Fibroblast of lung (primary cell): ENCODE results near the gene WDR75. TPM values are rescaled to one million over a fixed set of nuclear protein-coding genes. Genes with fewer than 3 reads are reported as not detected.
"Not testable (repeated sequence)": the region's sequence is repeated elsewhere in the genome, so short reads cannot be mapped to it uniquely, and the experiment has no call there.

Experiments used
- DNase-seq, 2 donors: peaks; one replicate each; pipeline versions ENCODE4 v3.0.0 to v3.0.0-alpha.2; 2010; ENCODE audit warnings: low read depth in 2 of 2
- H2AFZ ChIP-seq: 2 replicates; pipeline ENCODE4 v1.5.1; 2012; ENCODE audit warnings: low read length, control low read depth, inconsistent platforms
- H3K27ac ChIP-seq: 2 replicates; pipeline ENCODE4 v1.5.1; 2011; ENCODE audit warnings: low read length, control low read depth; ENCODE audit not compliant: insufficient read depth
- H3K27me3 ChIP-seq: 2 replicates; pipeline ENCODE4 v1.5.1; 2011; ENCODE audit warnings: mild to moderate bottlenecking, low read length; ENCODE audit not compliant: control insufficient read depth, insufficient read depth
- H3K36me3 ChIP-seq: 2 replicates; pipeline ENCODE4 v1.5.1; 2011; ENCODE audit warnings: low read length; ENCODE audit not compliant: control insufficient read depth, insufficient read depth
- H3K4me1 ChIP-seq: 2 replicates; pipeline ENCODE4 v1.5.1; 2011; ENCODE audit warnings: low read length; ENCODE audit not compliant: control insufficient read depth, insufficient read depth; ENCODE audit errors: extremely low read depth
- H3K4me2 ChIP-seq: 2 replicates; pipeline ENCODE4 v1.5.1; 2011; ENCODE audit warnings: low read length, control low read depth; ENCODE audit not compliant: insufficient read depth; ENCODE audit errors: extremely low read depth
- H3K4me3 ChIP-seq, 4 experiments: fragments of 200-600 bp in 1 of 4; sonication (generic) in 1 of 4; replicated peaks in 1 of 4; 2 replicates each; pipeline ENCODE4 v1.5.1; 2011 to 2016; ENCODE audit warnings: low read length in 4 of 4, low read depth in 3 of 4, mild to moderate bottlenecking in 3 of 4, control low read depth in 2 of 4, inconsistent platforms in 1 of 4, mixed read lengths in 1 of 4; ENCODE audit not compliant: insufficient read depth in 1 of 4; ENCODE audit errors: control extremely low read depth in 1 of 4
- H3K79me2 ChIP-seq: 2 replicates; pipeline ENCODE4 v1.5.1; 2012; ENCODE audit warnings: mild to moderate bottlenecking, low read length, inconsistent platforms; ENCODE audit not compliant: control insufficient read depth, insufficient read depth
- H3K9ac ChIP-seq: 2 replicates; pipeline ENCODE4 v1.5.1; 2011; ENCODE audit warnings: mild to moderate bottlenecking, low read length, control low read depth; ENCODE audit not compliant: insufficient read depth
- H3K9me3 ChIP-seq: 2 replicates; pipeline ENCODE4 v1.5.1; 2012; ENCODE audit warnings: low read depth, low read length; ENCODE audit not compliant: control insufficient read depth, insufficient read depth
- H4K20me1 ChIP-seq: 2 replicates; pipeline ENCODE4 v1.5.1; 2011; ENCODE audit warnings: low read length; ENCODE audit not compliant: control insufficient read depth, insufficient read depth; ENCODE audit errors: extremely low read depth
- CTCF ChIP-seq, 2 donors: IDR thresholded peaks in 1 of 2; conservative IDR thresholded peaks in 1 of 2; 1 replicate in 1 of 2; 2 replicates in 1 of 2; pipeline ENCODE4 v1.5.1; 2011 to 2012; ENCODE audit warnings: low read length in 2 of 2, control low read depth in 1 of 2, inconsistent platforms in 1 of 2, low read depth in 1 of 2, mild to moderate bottlenecking in 1 of 2
- EZH2 ChIP-seq: IDR thresholded peaks from 2 replicates; pipeline ENCODE4 v1.5.1; 2012; ENCODE audit warnings: low read length, control low read depth, mild to moderate bottlenecking; ENCODE audit errors: missing control alignments
- polyA plus RNA-seq, 2 donors: library from polyadenylated mRNA; depleted of rRNA in 1 of 2; stranded (reverse) in 1 of 2; unstranded in 1 of 2; fragments of >200 nt; gene quantifications; 2 replicates each; pipeline ENCODE4 v1.2.1, GENCODE V29; 2011 to 2012; ENCODE audit warnings: missing spikeins in 1 of 2
- total RNA-seq: library from RNA; depleted of rRNA; stranded (reverse); fragments of >200 nt; gene quantifications from 2 replicates; pipeline ENCODE4 v1.2.1, GENCODE V29; 2014

WDR75 gene
- total and polyA plus RNA-seq, 2 donors (not counting 1 experiment from before 2014, with no cell fraction given) = 33.9 to 54.0 TPM

- Histone ChIP-seq H3K27ac (no peak overlapping the region), H3K79me2 (no peaks in the 10 kb centered on the region), H2AFZ (no peak overlapping the region), H3K9me3 (no peaks in the 10 kb centered on the region), H3K36me3 (no peaks in the 10 kb centered on the region), H3K4me1 (no peaks in the 10 kb centered on the region), H4K20me1 (no peaks in the 10 kb centered on the region), H3K4me3 (no peak overlapping the region), H3K27me3 (no peaks in the 10 kb centered on the region), H3K4me2 (no peak overlapping the region), H3K9ac (no peak overlapping the region)
- no peak for DNase-seq
- TF ChIP-seq EZH2 = no peak
- TF ChIP-seq CTCF (conservative IDR thresholded peaks at IDR 0.05 in 1 of 2, IDR thresholded peaks at IDR 0.05 in 1 of 2; ENCODE audit: low read depth in 1 of 2, low read length in 2 of 2) = no peak
Measured at GRCh38 chr2:189477756-189478155, 36.5 kb downstream of the WDR75 start.

GRCh38 chr2:189478289-189478688 lies 37.0 kb downstream of the WDR75 start:
- not testable (repeated sequence) for H3K27me3 ChIP-seq, H3K4me3 ChIP-seq, H4K20me1 ChIP-seq, H3K9me3 ChIP-seq, H3K9ac ChIP-seq, H3K4me2 ChIP-seq, H3K79me2 ChIP-seq, H2AFZ ChIP-seq, DNase-seq, H3K27ac ChIP-seq, H3K4me1 ChIP-seq, H3K36me3 ChIP-seq

GRCh38 chr2:189481071-189481470 lies 39.8 kb downstream of the WDR75 start:
- Histone ChIP-seq H3K4me3 (no peak overlapping the region), H4K20me1 (no peaks in the 10 kb centered on the region), H3K4me2 (no peak overlapping the region), H3K9ac (no peak overlapping the region), H3K9me3 (no peaks in the 10 kb centered on the region), H3K36me3 (no peaks in the 10 kb centered on the region), H3K79me2 (no peaks in the 10 kb centered on the region), H3K27ac (no peak overlapping the region), H3K4me1 (no peaks in the 10 kb centered on the region), H3K27me3 (no peaks in the 10 kb centered on the region), H2AFZ (no peak overlapping the region)
- TF ChIP-seq CTCF (conservative IDR thresholded peaks at IDR 0.05 in 1 of 2, IDR thresholded peaks at IDR 0.05 in 1 of 2; ENCODE audit: low read depth in 1 of 2, low read length in 2 of 2) (no peak), EZH2 (no peak)
- DNase-seq = no peak

- TF ChIP-seq CTCF (conservative IDR thresholded peaks at IDR 0.05 in 1 of 2, IDR thresholded peaks at IDR 0.05 in 1 of 2; ENCODE audit: low read depth in 1 of 2, low read length in 2 of 2) = no peak
- no peak for TF ChIP-seq EZH2
- Histone ChIP-seq H3K79me2 (no peaks in the 10 kb centered on the region), H3K27ac (no peak overlapping the region), H4K20me1 (no peaks in the 10 kb centered on the region), H3K27me3 (no peaks in the 10 kb centered on the region), H3K9ac (no peak overlapping the region), H3K9me3 (no peaks in the 10 kb centered on the region), H3K4me1 (no peaks in the 10 kb centered on the region), H3K4me3 (no peak overlapping the region), H3K4me2 (no peak overlapping the region), H3K36me3 (no peaks in the 10 kb centered on the region), H2AFZ (no peak overlapping the region)
- no peak for DNase-seq
Measured at GRCh38 chr2:189483571-189483970, 42.3 kb downstream of the WDR75 start.
